Islet of Langerhans (tissue), 1 donor: ENCODE results near the gene PRKCE.
"Not testable (repeated sequence)": the region's sequence is repeated elsewhere in the genome, so short reads cannot be mapped to it uniquely, and the experiment has no call there.

ENCODE experiments used
- FAIRE-seq: peaks from one replicate; lab custom pipeline; 2011; peaks lifted over from hg19 to GRCh38; lab: Jason Lieb, UNC

PRKCE gene

GRCh38 chr2:45889620-45890370, 238.3 kb downstream of the PRKCE start:
- FAIRE-seq: no peak

GRCh38 chr2:45890371-45890646, 238.8 kb downstream of the PRKCE start:
- not testable (repeated sequence) for FAIRE-seq

- FAIRE-seq: no peak
Measured at GRCh38 chr2:45890819-45891218, 239.3 kb downstream of the PRKCE start.

- FAIRE-seq: no peak
Measured at GRCh38 chr2:45891719-45892424, 240.4 kb downstream of the PRKCE start.

GRCh38 chr2:45892425-45892745, 240.9 kb downstream of the PRKCE start:
- no peak for FAIRE-seq

- no peak for FAIRE-seq
Measured at GRCh38 chr2:45892757-45893156, 241.3 kb downstream of the PRKCE start.

GRCh38 chr2:45894211-45894610, 242.7 kb downstream of the PRKCE start:
- no peak for FAIRE-seq

- FAIRE-seq: no peak
Measured at GRCh38 chr2:45895241-45895861, 243.9 kb downstream of the PRKCE start.

- FAIRE-seq: no peak
Measured at GRCh38 chr2:45896311-45896710, 244.8 kb downstream of the PRKCE start.

GRCh38 chr2:45897842-45898241, 246.4 kb downstream of the PRKCE start:
- FAIRE-seq: no peak

- FAIRE-seq: no peak
Measured at GRCh38 chr2:45898819-45899218, 247.3 kb downstream of the PRKCE start.

- no peak for FAIRE-seq
Measured at GRCh38 chr2:45899926-45900325, 248.5 kb downstream of the PRKCE start.

- FAIRE-seq: no peak
Measured at GRCh38 chr2:45901468-45902032, 250.1 kb downstream of the PRKCE start.

- no peak for FAIRE-seq
Measured at GRCh38 chr2:45902380-45902779, 250.9 kb downstream of the PRKCE start.

GRCh38 chr2:45902781-45903375, 251.4 kb downstream of the PRKCE start:
- no peak for FAIRE-seq

GRCh38 chr2:45904267-45904945, 252.9 kb downstream of the PRKCE start:
- FAIRE-seq: no peak

- FAIRE-seq: no peak
Measured at GRCh38 chr2:45904946-45905631, 253.6 kb downstream of the PRKCE start.

- FAIRE-seq: no peak
Measured at GRCh38 chr2:45905632-45905958, 254.1 kb downstream of the PRKCE start.

GRCh38 chr2:45907592-45907991, 256.1 kb downstream of the PRKCE start:
- no peak for FAIRE-seq

- FAIRE-seq: no peak
Measured at GRCh38 chr2:45908316-45909170, 257.1 kb downstream of the PRKCE start.

GRCh38 chr2:45909171-45909565, 257.7 kb downstream of the PRKCE start:
- FAIRE-seq: no peak
